Activated CD8-positive, alpha-beta memory T cell treated with anti-CD3 and anti-CD28 coated beads, Interleukin-2, amount 50 U/mL, for 48 hours (primary cell): ENCODE measurements around the gene GDF2.

Experiments used
- DNase-seq: peaks from one replicate; pipeline ENCODE4 v3.0.0-alpha.2; 2020

Gene GDF2

DNA sequence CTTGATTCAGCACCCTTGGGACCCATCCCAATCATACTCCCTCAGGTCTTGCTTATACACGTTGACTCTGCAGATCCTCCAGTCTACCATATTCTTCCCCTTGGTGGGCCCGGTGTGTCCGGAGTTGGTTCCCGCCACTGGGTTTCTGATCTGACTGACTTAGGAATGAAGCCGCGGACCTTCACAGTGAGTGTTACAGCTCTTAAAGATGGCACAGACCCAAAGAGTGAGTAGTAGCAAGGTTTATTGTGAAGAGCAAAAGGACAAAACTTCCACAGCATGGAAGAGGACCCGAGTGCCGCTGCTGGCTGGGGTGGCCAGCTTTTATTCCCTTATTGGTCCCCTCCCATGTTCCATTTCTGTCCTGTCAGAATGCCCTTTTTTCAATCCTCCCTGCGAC lies 28.2 kb upstream of the GDF2 start:
- DNase-seq, result no peak

DNA sequence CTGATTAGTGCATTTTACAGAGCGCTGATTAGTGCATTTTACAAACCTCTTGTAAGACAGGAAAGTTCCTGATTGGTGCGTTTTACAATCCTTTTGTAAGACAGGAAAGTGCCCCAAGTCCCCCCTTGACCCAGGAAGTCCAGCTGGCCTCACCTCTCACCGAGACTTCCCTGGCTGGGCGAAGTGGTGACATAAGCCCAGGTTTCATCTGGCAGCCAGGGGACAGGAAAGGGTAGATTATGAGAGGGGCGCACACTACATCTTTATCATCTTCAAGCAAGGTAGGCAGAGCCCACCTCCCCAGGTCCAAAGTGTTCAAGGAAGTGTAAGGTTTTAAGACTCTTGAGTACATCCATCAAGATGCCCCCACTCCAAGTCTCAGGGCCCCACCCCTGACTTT lies 27.8 kb upstream of the GDF2 start:
- no peak for DNase-seq

DNA sequence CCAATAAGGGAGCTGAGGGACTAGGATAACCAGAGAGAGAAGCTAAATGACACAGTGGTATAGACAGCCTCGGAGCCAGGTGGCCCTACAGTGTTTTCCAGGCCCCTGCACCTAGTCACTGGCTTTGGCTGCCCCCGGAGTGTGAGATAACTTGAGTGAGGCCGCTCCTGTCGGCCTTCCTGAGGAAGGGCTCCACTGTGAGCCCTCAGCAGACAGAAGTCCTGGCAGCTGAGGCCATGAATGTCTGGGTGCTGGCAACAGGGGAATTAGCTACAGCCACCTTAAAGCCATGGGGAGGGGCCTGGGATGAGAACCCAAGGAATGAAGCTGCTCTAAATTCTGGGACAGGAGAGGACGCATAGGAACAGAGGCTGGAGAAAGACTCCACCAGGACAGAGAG lies 26.8 kb upstream of the GDF2 start:
- DNase-seq, result no peak

DNA sequence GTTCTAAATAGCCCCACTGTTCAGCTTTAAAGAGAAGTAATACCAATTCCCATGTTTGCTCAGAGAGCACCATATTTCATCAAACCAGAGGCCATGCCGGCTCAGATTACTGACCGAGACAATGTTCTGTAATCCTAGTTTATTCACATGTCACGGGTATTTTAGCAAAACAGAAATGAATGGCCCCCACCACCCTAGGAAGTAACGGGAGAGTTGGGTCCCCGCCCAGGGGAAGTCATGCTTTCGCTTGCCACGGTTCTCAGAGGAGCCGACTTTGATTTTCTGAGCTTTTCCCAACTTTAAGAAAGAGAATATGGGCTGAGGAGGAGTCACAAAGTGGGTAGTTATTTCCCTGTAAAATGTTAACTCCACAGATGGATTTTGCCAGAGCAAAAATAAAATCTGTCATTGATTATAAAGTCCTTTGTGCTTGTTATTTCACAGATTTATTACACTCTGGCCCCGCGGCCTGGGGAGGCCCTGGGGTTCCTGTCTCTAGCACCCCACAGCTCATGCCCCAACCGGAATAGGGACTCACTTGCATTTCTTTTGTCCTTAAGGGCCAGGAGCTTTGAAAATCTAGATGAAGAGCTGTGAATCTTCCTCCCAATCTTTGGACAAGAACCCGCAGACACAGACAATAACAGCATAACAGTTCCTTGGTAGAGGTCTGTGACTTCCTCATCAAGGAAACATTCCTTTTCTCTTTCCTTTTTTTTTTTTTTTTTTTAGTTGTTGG lies 25.9 kb upstream of the GDF2 start:
- DNase-seq, result no peak

GRCh38 chr10:47296941-47297340 lies 25.3 kb upstream of the GDF2 start:
- DNase-seq, result no peak

- DNase-seq, result no peak
These were observed 24.3 kb upstream of the GDF2 start for GRCh38 chr10:47297866-47298540.

DNA sequence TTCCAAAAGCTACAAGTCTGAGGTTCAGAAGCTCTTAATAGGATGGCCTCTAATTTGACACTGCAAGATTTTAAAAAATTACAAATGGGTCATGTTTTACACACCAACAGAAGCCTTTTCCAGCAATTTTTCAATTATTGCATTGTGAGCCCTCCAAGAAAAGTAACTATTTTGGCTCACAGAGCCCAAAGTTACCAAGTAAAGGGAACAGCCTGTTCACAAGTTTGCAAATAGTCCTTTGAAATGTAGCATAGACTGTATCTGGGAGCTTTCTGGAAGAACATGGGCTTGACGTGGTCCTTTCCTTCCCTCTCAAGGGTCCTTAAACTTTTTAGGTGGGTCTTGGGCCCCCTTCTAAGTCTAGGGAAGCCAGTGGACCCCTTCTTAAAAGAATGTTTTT lies 23.5 kb upstream of the GDF2 start:
- no peak for DNase-seq

GRCh38 chr10:47299611-47300428 lies 22.4 kb upstream of the GDF2 start, which contains the start of gene GDF10:
Gene GDF10 (plus strand): TSS chr10:47300197. CDS start chr10:47300652, 455 bp downstream.
- DNase-seq, result no peak

- DNase-seq, result no peak
These were observed 21.8 kb upstream of the GDF2 start for GRCh38 chr10:47300429-47300931.

DNA sequence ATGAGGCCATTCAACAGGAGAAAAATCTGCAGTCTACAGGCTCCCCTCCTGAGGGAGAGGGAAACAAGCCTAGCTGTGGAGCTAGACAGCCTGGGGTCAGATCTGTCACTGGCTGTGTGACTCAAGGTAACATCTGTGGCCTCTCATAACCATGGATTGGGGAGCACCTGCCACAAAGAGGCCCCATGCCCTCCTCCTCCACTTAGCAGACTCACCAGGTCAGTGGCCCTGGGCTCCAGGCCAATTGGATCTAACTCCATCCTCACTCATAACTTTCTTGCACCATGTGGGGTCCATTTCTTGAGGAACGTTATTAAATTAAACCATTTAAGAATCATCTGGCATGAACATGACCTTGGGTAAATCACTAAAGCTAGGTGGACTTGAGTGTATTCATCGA lies 20.4 kb upstream of the GDF2 start:
- DNase-seq, result no peak

DNA sequence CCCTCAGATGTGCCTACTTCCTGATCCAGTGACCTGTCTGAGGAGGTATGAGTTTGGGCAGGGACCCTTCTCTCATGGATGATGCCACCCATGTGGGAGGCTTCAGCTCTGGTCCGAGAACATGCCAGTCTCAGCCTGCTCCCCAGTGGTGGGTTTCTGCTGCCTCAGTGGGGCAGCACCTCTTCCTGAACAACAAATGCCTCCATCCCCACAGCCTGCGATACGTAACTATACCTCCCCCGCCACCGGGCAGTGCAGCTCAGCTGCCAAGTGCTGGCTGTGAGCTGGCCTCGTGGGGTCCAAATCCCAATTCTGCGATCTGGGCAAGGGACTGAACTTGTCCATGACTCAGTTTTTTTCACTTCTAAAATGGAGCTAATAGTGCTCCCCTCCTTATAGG lies 19.1 kb upstream of the GDF2 start:
- DNase-seq, result no peak

DNA sequence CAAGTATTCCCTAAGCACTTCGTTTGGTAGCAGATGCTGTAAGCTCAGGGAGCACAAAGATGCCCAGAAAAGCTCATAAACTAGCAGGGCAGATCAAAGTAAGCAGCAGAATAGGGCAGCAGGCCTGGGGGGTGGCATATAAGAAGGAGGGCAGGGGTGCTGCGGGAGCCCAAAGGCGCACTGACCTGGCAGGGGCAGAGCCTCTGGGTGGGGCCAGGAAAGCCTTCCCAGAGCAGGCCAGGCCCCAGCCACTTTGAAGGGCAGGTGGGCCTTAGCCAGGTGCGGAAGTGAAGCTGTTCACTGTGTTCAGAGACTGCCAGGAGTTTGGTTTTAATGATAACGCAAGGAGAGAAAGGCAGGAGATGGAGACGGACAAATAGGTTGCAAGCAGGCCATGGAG lies 18.4 kb upstream of the GDF2 start:
- no peak for DNase-seq

DNA sequence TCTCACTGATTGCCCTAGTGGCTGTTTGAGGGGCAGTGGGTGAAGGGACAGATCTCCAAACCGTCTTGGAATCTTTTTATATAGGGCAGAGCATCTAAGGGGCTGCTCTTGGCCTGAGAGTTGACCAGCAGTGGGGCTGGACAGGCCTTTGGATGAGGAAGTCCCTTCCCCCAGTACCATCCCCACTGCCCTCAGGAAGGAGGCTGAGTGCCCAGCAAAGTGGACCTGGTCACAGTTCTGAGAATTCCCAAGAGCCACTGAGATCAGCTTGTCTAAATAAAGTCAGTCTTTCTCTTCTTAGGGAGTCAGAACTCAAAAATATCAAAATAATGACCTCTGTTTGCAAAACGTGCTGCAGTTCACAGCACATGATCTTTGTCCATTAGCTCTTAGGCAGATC lies 16.7 kb upstream of the GDF2 start:
- DNase-seq, result no peak

- no peak for DNase-seq
These were observed 15.7 kb upstream of the GDF2 start for GRCh38 chr10:47306387-47307210.

DNA sequence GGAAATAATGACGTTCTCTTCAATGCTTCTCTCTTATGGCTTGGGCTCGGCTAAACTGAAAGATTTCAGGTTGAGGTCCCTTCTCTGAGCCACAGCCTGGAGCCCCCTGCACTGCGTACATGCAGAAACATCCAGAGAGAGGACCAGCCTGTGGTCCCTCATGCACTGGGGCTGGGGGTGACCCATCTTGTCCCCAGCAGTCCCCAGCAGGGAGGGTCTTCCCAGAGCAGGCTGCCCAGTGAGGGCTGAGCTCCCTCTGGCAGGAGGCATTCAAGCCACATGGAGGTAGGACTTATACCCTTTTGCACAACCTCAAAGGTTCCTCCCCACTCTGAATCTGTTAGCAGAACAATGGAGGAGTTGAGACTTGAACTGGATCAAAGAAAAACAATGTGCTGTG lies 14.9 kb upstream of the GDF2 start:
- DNase-seq, result no peak

DNA sequence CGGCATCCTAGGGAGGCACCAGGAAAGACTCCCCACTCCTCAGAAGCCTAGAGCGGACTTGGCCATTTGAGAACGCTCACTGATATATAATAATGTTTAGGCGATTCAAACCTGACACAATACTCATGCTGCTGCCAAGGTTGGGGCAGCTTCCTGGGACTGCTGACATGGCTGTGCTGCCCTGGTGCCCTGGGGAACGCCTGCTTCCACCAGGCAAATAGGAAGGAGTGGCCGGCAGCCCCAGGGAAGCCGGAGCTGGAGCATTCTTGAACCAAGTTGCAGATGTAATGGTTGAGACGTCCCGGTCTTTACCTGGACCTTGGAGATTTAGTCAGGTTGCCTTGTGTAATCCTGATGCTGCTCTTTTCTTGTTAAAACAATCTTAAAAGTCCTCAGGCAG lies 13.5 kb upstream of the GDF2 start:
- DNase-seq, result no peak

- DNase-seq, result no peak
These were observed 12.7 kb upstream of the GDF2 start for GRCh38 chr10:47309408-47310089.

- DNase-seq, result no peak
These were observed 12.2 kb upstream of the GDF2 start for GRCh38 chr10:47310090-47310505.

DNA sequence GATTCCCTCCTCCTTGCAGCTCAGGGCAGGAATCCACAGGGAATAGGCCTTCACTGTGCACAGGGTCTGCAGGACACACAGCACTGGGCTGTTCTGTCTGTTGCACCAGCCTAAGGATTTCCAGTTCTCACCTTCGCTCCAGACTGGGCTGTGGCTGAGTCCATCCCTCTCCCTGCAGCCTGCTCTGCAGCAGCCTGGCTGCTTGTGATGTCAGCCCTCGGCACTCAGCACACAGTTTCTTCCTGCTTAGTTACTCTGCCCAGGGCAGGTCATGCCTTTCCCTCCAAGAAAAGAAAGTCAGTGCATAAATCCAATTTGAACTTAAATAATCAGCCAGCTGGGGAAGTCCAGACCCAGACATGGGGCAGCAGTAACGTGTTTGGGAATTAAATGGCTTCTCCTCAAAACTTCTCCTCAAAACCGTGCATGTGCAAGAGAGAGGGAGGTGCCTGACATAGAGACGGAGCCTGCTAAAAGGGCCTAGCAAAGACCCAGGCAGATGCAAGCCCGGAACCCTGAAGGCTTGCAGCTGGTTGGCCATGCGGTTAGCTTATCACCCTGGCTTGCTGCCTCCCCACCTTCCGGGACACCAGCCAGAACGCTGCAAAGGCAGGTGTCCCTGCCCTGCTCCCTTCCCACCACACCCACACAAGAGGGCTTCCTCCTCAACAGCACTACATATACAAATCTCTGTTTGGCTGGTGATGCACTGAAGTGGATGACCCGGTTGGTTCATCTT lies 10.9 kb upstream of the GDF2 start:
- no peak for DNase-seq

- peak; percentile 89 for DNase-seq
These were observed 10.2 kb upstream of the GDF2 start for GRCh38 chr10:47311932-47312662.

DNA sequence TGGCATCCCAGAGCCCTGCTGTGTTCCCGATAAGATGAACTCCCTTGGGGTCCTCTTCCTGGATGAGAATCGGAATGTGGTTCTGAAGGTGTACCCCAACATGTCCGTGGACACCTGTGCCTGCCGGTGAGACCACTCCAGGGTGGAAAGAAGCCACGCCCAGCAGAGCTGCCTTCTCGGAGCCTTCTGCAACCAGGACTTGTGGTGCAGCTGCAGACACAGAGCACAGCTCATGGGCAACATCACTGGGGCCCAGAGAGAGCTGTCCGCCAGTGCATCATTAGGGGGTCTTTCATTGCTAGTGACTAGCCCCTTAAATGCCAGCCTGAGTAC lies 9.6 kb upstream of the GDF2 start:
- no peak for DNase-seq
